ENCODE results near the gene OR13H1.
"Not testable (repeated sequence)": the region's sequence is repeated elsewhere in the genome, so short reads cannot be mapped to it uniquely, and the experiment has no call there.

The OR13H1 gene

GRCh38 chrX:131543774-131544173 lies at the start of gene OR13H1:
Gene OR13H1, plus strand, starts transcription at chrX:131544074. Its CDS starts 0 bp downstream, at chrX:131544074.
- no peak for DNase-seq (ENCODE audit: low read depth in 3 of 3)

- DNase-seq (ENCODE audit: low read depth in 3 of 3), result not testable (repeated sequence)
Measured at GRCh38 chrX:131501556-131501955, 42.3 kb upstream of the OR13H1 start.

GRCh38 chrX:131513159-131513914 lies 30.5 kb upstream of the OR13H1 start:
- DNase-seq (ENCODE audit: low read depth in 3 of 3), result no peak

- no peak for DNase-seq (ENCODE audit: low read depth in 3 of 3)
Measured at GRCh38 chrX:131521824-131522223, 22.1 kb upstream of the OR13H1 start.

- no peak for DNase-seq (ENCODE audit: low read depth in 3 of 3)
Measured at GRCh38 chrX:131544218-131544617, 344 bp downstream of the OR13H1 start.

GRCh38 chrX:131549011-131549410 lies 5.1 kb downstream of the OR13H1 start:
- no peak for DNase-seq (ENCODE audit: low read depth in 3 of 3)

- not testable (repeated sequence) for DNase-seq (ENCODE audit: low read depth in 3 of 3)
Measured at GRCh38 chrX:131552453-131552852, 8.6 kb downstream of the OR13H1 start.

- DNase-seq (ENCODE audit: low read depth in 3 of 3), result no peak
Measured at GRCh38 chrX:131558562-131558961, 14.7 kb downstream of the OR13H1 start.

GRCh38 chrX:131564553-131565229 lies 20.8 kb downstream of the OR13H1 start:
- no peak for DNase-seq (ENCODE audit: low read depth in 3 of 3)

- no peak for DNase-seq (ENCODE audit: low read depth in 3 of 3)
Measured at GRCh38 chrX:131565909-131566308, 22.0 kb downstream of the OR13H1 start.

- no peak for DNase-seq (ENCODE audit: low read depth in 3 of 3)
Measured at GRCh38 chrX:131571348-131571747, 27.5 kb downstream of the OR13H1 start.

GRCh38 chrX:131572372-131573014 lies 28.6 kb downstream of the OR13H1 start:
- no peak for DNase-seq (ENCODE audit: low read depth in 3 of 3)

- no peak for DNase-seq (ENCODE audit: low read depth in 3 of 3)
Measured at GRCh38 chrX:131577413-131577812, 33.5 kb downstream of the OR13H1 start.

- no peak for DNase-seq (ENCODE audit: low read depth in 3 of 3)
Measured at GRCh38 chrX:131577999-131578734, 34.3 kb downstream of the OR13H1 start.

GRCh38 chrX:131578735-131579367 lies 35.0 kb downstream of the OR13H1 start:
- DNase-seq (ENCODE audit: low read depth in 3 of 3), result not testable (repeated sequence)

GRCh38 chrX:131588995-131589394 lies 45.1 kb downstream of the OR13H1 start:
- DNase-seq (ENCODE audit: low read depth in 3 of 3), result no peak
